ENCODE data around the gene KRABD2.

- no peak for TF ChIP-seq TAF1 (IDR thresholded peaks at IDR 0.05; ENCODE audit: low read depth, low read length)
- no peak for TF ChIP-seq POLR2A (IDR thresholded peaks at IDR 0.05; ENCODE audit: low read depth, low read length)
- TF ChIP-seq POLR2AphosphoS5 (IDR thresholded peaks at IDR 0.05; ENCODE audit: low read depth, low read length), result no peak
- TF ChIP-seq SPI1 (IDR thresholded peaks at IDR 0.05; ENCODE audit: low read depth, low read length), result no peak
Observed at GRCh38 chr17:8398980-8399379, 22.5 kb upstream of the KRABD2 start.

Measured in GM12891 (cell line).